ENCODE results near the gene HOXB9.

GRCh38 chr17:48605991-48606891 lies 19.9 kb downstream of the HOXB9 start:
- TF ChIP-seq CTCF (IDR thresholded peaks at IDR 0.05) = no peak
- no peak for TF ChIP-seq POLR2A (IDR thresholded peaks at IDR 0.05)
